Measurements from ENCODE around the gene ALPK3. TPM values are rescaled to one million over a fixed set of nuclear protein-coding genes. Genes with fewer than 3 reads are reported as not detected.
A peak's percentile ranks its signal among the peaks of the same experiment; 100 is the strongest.
"Not testable (repeated sequence)": the region's sequence is repeated elsewhere in the genome, so short reads cannot be mapped to it uniquely, and the experiment has no call there.

The ALPK3 gene
- total RNA-seq, 1 experiment from 2014 or later, result 16.5 TPM

GRCh38 chr15:84876269-84876668 is 59.1 kb downstream of the ALPK3 start (continued):
- TF ChIP-seq ELF4 (CRISPR knock-in tag; IDR thresholded peaks at IDR 0.05; ENCODE audit: low read depth) (no peak), FOXP1 (CRISPR knock-in tag; IDR thresholded peaks at IDR 0.05; ENCODE audit: borderline replicate concordance) (no peak), CREB1 (CRISPR knock-in tag; IDR thresholded peaks at IDR 0.05) (no peak), IRF1 (CRISPR knock-in tag; IDR thresholded peaks at IDR 0.05) (no peak), ZNF671 (CRISPR knock-in tag; IDR thresholded peaks at IDR 0.05) (no peak), ZNF281 (CRISPR knock-in tag; IDR thresholded peaks at IDR 0.05) (no peak), MLX (CRISPR knock-in tag; IDR thresholded peaks at IDR 0.05) (no peak), STAT6 (CRISPR knock-in tag; conservative IDR thresholded peaks at IDR 0.05; ENCODE audit: low read depth) (no peak), RELA (CRISPR knock-in tag; IDR thresholded peaks at IDR 0.05; ENCODE audit: borderline replicate concordance) (no peak), USF2 (CRISPR knock-in tag; IDR thresholded peaks at IDR 0.05) (no peak)

GRCh38 chr15:84877701-84878100 is 60.5 kb downstream of the ALPK3 start:
- ATAC-seq; DNase-seq (ENCODE audit: low spot score); H3K36me3 Mint-ChIP-seq; H3K27me3 Mint-ChIP-seq (ENCODE audit: low read depth); POLR2A ChIA-PET; H3K4me3 Mint-ChIP-seq; H3K27ac Mint-ChIP-seq; H3K9me3 Mint-ChIP-seq: not testable (repeated sequence)
- peaks cover 16% of the 10 kb centered on the region for H3K4me1 Mint-ChIP-seq
- CTCF ChIA-PET, result interaction anchor here (0.6 to 2.2 kb wide), 32 partner anchors 8 to 302 kb away, joined by 3 to 27 read pairs (median 5); partner anchors contain the start of genes NMB and WDR73

- H3K4me3 Mint-ChIP-seq, result no peak overlapping the region
- H3K4me1 Mint-ChIP-seq, result peaks cover 16% of the 10 kb centered on the region
- H3K9me3 Mint-ChIP-seq, result no peaks in the 10 kb centered on the region
- ChIA-PET CTCF (interaction anchor here (0.6 to 2.2 kb wide), 39 partner anchors 9 to 303 kb away, joined by 3 to 27 read pairs (median 5); partner anchors contain the start of genes NMB, SEC11A and WDR73), POLR2A (no interaction called here)
- no peak overlapping the region for H3K27ac Mint-ChIP-seq
- no peaks in the 10 kb centered on the region for H3K27me3 Mint-ChIP-seq (ENCODE audit: low read depth)
- ATAC-seq (peak; percentile 94), DNase-seq (ENCODE audit: low spot score) (peak; percentile 80)
- no peaks in the 10 kb centered on the region for H3K36me3 Mint-ChIP-seq
- TF ChIP-seq NFATC4 (CRISPR knock-in tag; IDR thresholded peaks at IDR 0.05) (no peak), CTCF (IDR thresholded peaks at IDR 0.05) (peak; percentile 50; the same call in 1 of the 2 replicates)
Observed at GRCh38 chr15:84878504-84878903, 61.3 kb downstream of the ALPK3 start.
